ENCODE data around the gene DCXR.

Gene DCXR

GRCh38 chr17:82008941-82009405 lies 28.5 kb downstream of the DCXR start:
- DNase-seq, result no peak

- DNase-seq, result no peak
These were observed 29.1 kb downstream of the DCXR start for GRCh38 chr17:82008258-82008940.

- no peak for DNase-seq
These were observed 29.8 kb downstream of the DCXR start for GRCh38 chr17:82007495-82008257.

- no peak for DNase-seq
These were observed 30.3 kb downstream of the DCXR start for GRCh38 chr17:82007228-82007494.

- DNase-seq, result no peak
These were observed 30.8 kb downstream of the DCXR start for GRCh38 chr17:82006468-82007227.

- DNase-seq, result no peak
These were observed 31.7 kb downstream of the DCXR start for GRCh38 chr17:82005701-82006348.

- no peak for DNase-seq
These were observed 32.7 kb downstream of the DCXR start for GRCh38 chr17:82004517-82005455.

- DNase-seq, result peak; percentile 30
These were observed 33.8 kb downstream of the DCXR start for GRCh38 chr17:82003411-82004381.

- no peak for DNase-seq
These were observed 35.9 kb downstream of the DCXR start for GRCh38 chr17:82001571-82002056.

- DNase-seq, result no peak
These were observed 36.5 kb downstream of the DCXR start for GRCh38 chr17:82000803-82001570.

- DNase-seq, result no peak
These were observed 37.3 kb downstream of the DCXR start for GRCh38 chr17:81999976-82000802.

GRCh38 chr17:81999587-81999975 lies 37.9 kb downstream of the DCXR start:
- DNase-seq, result no peak

GRCh38 chr17:81998691-81999438 lies 38.6 kb downstream of the DCXR start:
- no peak for DNase-seq

GRCh38 chr17:81998212-81998611 lies 39.3 kb downstream of the DCXR start:
- DNase-seq, result no peak

- no peak for DNase-seq
These were observed 40.6 kb downstream of the DCXR start for GRCh38 chr17:81996757-81997441.

- no peak for DNase-seq
These were observed 41.2 kb downstream of the DCXR start for GRCh38 chr17:81996232-81996756.

GRCh38 chr17:81995463-81996231 lies 41.9 kb downstream of the DCXR start:
- DNase-seq, result no peak
